Measurements from ENCODE around the gene FCHO2. TPM values are rescaled to one million over a fixed set of nuclear protein-coding genes. Genes with fewer than 3 reads are reported as not detected.

FCHO2 gene
- total RNA-seq, 1 experiment from 2014 or later = 14.9 TPM

GRCh38 chr5:72937517-72938061, 18.3 kb upstream of the FCHO2 start:
- TF ChIP-seq ZNF423 (CRISPR knock-in tag; IDR thresholded peaks at IDR 0.05) (no peak), ZNF532 (CRISPR knock-in tag; IDR thresholded peaks at IDR 0.05; ENCODE audit: borderline replicate concordance) (no peak), ZNF416 (CRISPR knock-in tag; IDR thresholded peaks at IDR 0.05) (no peak), NFATC4 (CRISPR knock-in tag; IDR thresholded peaks at IDR 0.05) (no peak), MAX (CRISPR knock-in tag; IDR thresholded peaks at IDR 0.05) (no peak), SOX15 (CRISPR knock-in tag; IDR thresholded peaks at IDR 0.05) (no peak), MXD4 (CRISPR knock-in tag; IDR thresholded peaks at IDR 0.05; ENCODE audit: borderline replicate concordance) (no peak), SMAD3 (CRISPR knock-in tag; IDR thresholded peaks at IDR 0.05; ENCODE audit: borderline replicate concordance) (no peak), ESRRA (CRISPR knock-in tag; IDR thresholded peaks at IDR 0.05; ENCODE audit: borderline replicate concordance) (no peak), NR2C2 (CRISPR knock-in tag; IDR thresholded peaks at IDR 0.05) (no peak), ZSCAN18 (CRISPR knock-in tag; IDR thresholded peaks at IDR 0.05) (no peak), FOXK1 (CRISPR knock-in tag; IDR thresholded peaks at IDR 0.05) (no peak), ATF3 (CRISPR knock-in tag; conservative IDR thresholded peaks at IDR 0.05) (no peak), ARID4B (CRISPR knock-in tag; IDR thresholded peaks at IDR 0.05; ENCODE audit: borderline replicate concordance) (no peak), USF1 (CRISPR knock-in tag; IDR thresholded peaks at IDR 0.05) (no peak), CREM (CRISPR knock-in tag; IDR thresholded peaks at IDR 0.05) (no peak), IRF2 (CRISPR knock-in tag; IDR thresholded peaks at IDR 0.05; ENCODE audit: borderline replicate concordance, low read depth) (no peak), STAT6 (CRISPR knock-in tag; conservative IDR thresholded peaks at IDR 0.05; ENCODE audit: low read depth) (no peak), FOXP1 (CRISPR knock-in tag; IDR thresholded peaks at IDR 0.05; ENCODE audit: borderline replicate concordance) (no peak)
- Mint-ChIP-seq H3K27ac (no peak overlapping the region), H3K36me3 (peaks cover 24% of the 10 kb centered on the region), H3K4me1 (no peaks in the 10 kb centered on the region), H3K27me3 (ENCODE audit: low read depth) (peaks cover 6% of the 10 kb centered on the region), H3K4me3 (no peak overlapping the region), H3K9me3 (peaks cover 35% of the 10 kb centered on the region)
- POLR2A ChIA-PET = no interaction called here
- CTCF ChIA-PET = interaction anchor here (0.9 kb wide), 1 partner anchor 119 kb away, joined by 3 read pairs; no protein-coding TSS in a partner anchor
- ATAC-seq = no peak
- DNase-seq (ENCODE audit: low spot score) = no peak
